ENCODE results near the gene SLC6A9. TPM values are rescaled to one million over a fixed set of nuclear protein-coding genes. Genes with fewer than 3 reads are reported as not detected.

The SLC6A9 gene
- total RNA-seq, 2 experiments from 2014 or later, result 8.2 to 21.8 TPM

GRCh38 chr1:44019466-44019948 lies 11.8 kb downstream of the SLC6A9 start:
- Histone ChIP-seq H3K79me2 (ENCODE audit: insufficient read depth, low read depth, low read length) (no peaks in the 10 kb centered on the region), H3K4me2 (ENCODE audit: low read length) (no peak overlapping the region), H3K4me1 (ENCODE audit: insufficient read depth, low read length, poor library complexity, severe bottlenecking) (peaks cover under 1% of the 10 kb centered on the region), H3K27ac (ENCODE audit: low read depth, low read length, poor library complexity, severe bottlenecking) (no peak overlapping the region), H2AFZ (ENCODE audit: low read length) (no peak overlapping the region), H3K9me2 (ENCODE audit: insufficient read depth, low read length) (no peaks in the 10 kb centered on the region), H3K36me3 (ENCODE audit: insufficient read depth, low read length) (no peaks in the 10 kb centered on the region), H3K4me3 (ENCODE audit: low read depth, low read length, poor library complexity, severe bottlenecking) (no peak overlapping the region), H4K20me1 (ENCODE audit: insufficient read depth, low read length) (no peaks in the 10 kb centered on the region), H3K9me3 (ENCODE audit: low read length) (no peaks in the 10 kb centered on the region)
- no peak for DNase-seq (ENCODE audit: low spot score)
- ChIA-PET CTCF (ENCODE audit: unreplicated experiment) (no interaction called here), POLR2A (no interaction called here)
- TF ChIP-seq EZH2phosphoT487 (IDR thresholded peaks at IDR 0.05; ENCODE audit: borderline replicate concordance, low read depth, low read length) (no peak), CTCF (conservative IDR thresholded peaks at IDR 0.05; ENCODE audit: low read length) (no peak)
- BruUV-seq (replicated peaks), result no TSS peak
- intact Hi-C loops (cut with micrococcal nuclease; ENCODE audit: unreplicated experiment), result no loop called here

GRCh38 chr1:44016890-44017400 lies 14.3 kb downstream of the SLC6A9 start:
- no TSS peak for BruUV-seq (replicated peaks)
- H3K4me1 ChIP-seq (ENCODE audit: insufficient read depth, low read length, poor library complexity, severe bottlenecking), result no peaks in the 10 kb centered on the region
- CTCF ChIA-PET (ENCODE audit: unreplicated experiment), result interaction anchor here (0.6 kb wide), 1 partner anchor 26 kb away, joined by 4 read pairs; no protein-coding TSS in a partner anchor
- no peak overlapping the region for H2AFZ ChIP-seq (ENCODE audit: low read length)
- H3K9me3 ChIP-seq (ENCODE audit: low read length), result no peaks in the 10 kb centered on the region
- DNase-seq (ENCODE audit: low spot score), result no peak
- H4K20me1 ChIP-seq (ENCODE audit: insufficient read depth, low read length), result no peaks in the 10 kb centered on the region
- no peak overlapping the region for H3K4me2 ChIP-seq (ENCODE audit: low read length)
- no peaks in the 10 kb centered on the region for H3K9me2 ChIP-seq (ENCODE audit: insufficient read depth, low read length)
- no peak overlapping the region for H3K4me3 ChIP-seq (ENCODE audit: low read depth, low read length, poor library complexity, severe bottlenecking)
- intact Hi-C loops (cut with micrococcal nuclease; ENCODE audit: unreplicated experiment), result no loop called here
- POLR2A ChIA-PET, result no interaction called here
- no peak for TF ChIP-seq EZH2phosphoT487 (IDR thresholded peaks at IDR 0.05; ENCODE audit: borderline replicate concordance, low read depth, low read length)
- no peak for TF ChIP-seq CTCF (conservative IDR thresholded peaks at IDR 0.05; ENCODE audit: low read length)
- H3K27ac ChIP-seq (ENCODE audit: low read depth, low read length, poor library complexity, severe bottlenecking), result no peak overlapping the region
- no peaks in the 10 kb centered on the region for H3K36me3 ChIP-seq (ENCODE audit: insufficient read depth, low read length)
- H3K79me2 ChIP-seq (ENCODE audit: insufficient read depth, low read depth, low read length), result no peaks in the 10 kb centered on the region

GRCh38 chr1:44016041-44016889 lies 15.0 kb downstream of the SLC6A9 start:
- ChIA-PET CTCF (ENCODE audit: unreplicated experiment) (interaction anchor here (0.6 kb wide), 1 partner anchor 26 kb away, joined by 4 read pairs; no protein-coding TSS in a partner anchor), POLR2A (no interaction called here)
- no peaks in the 10 kb centered on the region for H4K20me1 ChIP-seq (ENCODE audit: insufficient read depth, low read length)
- no peaks in the 10 kb centered on the region for H3K4me1 ChIP-seq (ENCODE audit: insufficient read depth, low read length, poor library complexity, severe bottlenecking)
- H3K27ac ChIP-seq (ENCODE audit: low read depth, low read length, poor library complexity, severe bottlenecking), result no peak overlapping the region
- no peaks in the 10 kb centered on the region for H3K36me3 ChIP-seq (ENCODE audit: insufficient read depth, low read length)
- no peak overlapping the region for H2AFZ ChIP-seq (ENCODE audit: low read length)
- no TSS peak for BruUV-seq (replicated peaks)
- no peak for DNase-seq (ENCODE audit: low spot score)
- no peak overlapping the region for H3K4me3 ChIP-seq (ENCODE audit: low read depth, low read length, poor library complexity, severe bottlenecking)
- no peaks in the 10 kb centered on the region for H3K9me2 ChIP-seq (ENCODE audit: insufficient read depth, low read length)
- H3K4me2 ChIP-seq (ENCODE audit: low read length), result no peak overlapping the region
- no peak for TF ChIP-seq EZH2phosphoT487 (IDR thresholded peaks at IDR 0.05; ENCODE audit: borderline replicate concordance, low read depth, low read length)
- TF ChIP-seq CTCF (conservative IDR thresholded peaks at IDR 0.05; ENCODE audit: low read length), result no peak
- no peaks in the 10 kb centered on the region for H3K9me3 ChIP-seq (ENCODE audit: low read length)
- intact Hi-C loops (cut with micrococcal nuclease; ENCODE audit: unreplicated experiment), result no loop called here
- H3K79me2 ChIP-seq (ENCODE audit: insufficient read depth, low read depth, low read length), result no peaks in the 10 kb centered on the region
